Lower leg skin (tissue), 3 donors: ENCODE measurements around the gene CPLANE1.

Experiments
- CTCF ChIP-seq, 3 donors: fragments of 450-650 bp; IDR thresholded peaks; one replicate each; pipeline ENCODE4 v1.5.1; 2016; ENCODE audit warnings: antibody characterized with exemption in 3 of 3, mild to moderate bottlenecking in 3 of 3, moderate library complexity in 2 of 3
- POLR2A ChIP-seq, 2 donors: fragments of 450-650 bp; IDR thresholded peaks; one replicate each; pipeline ENCODE4 v1.6.1; 2016 to 2017; ENCODE audit warnings: antibody characterized with exemption in 2 of 2, mild to moderate bottlenecking in 1 of 2, moderate library complexity in 1 of 2

- no peak for TF ChIP-seq CTCF (IDR thresholded peaks at IDR 0.05)
- TF ChIP-seq POLR2A (IDR thresholded peaks at IDR 0.05): no peak
Measured at GRCh38 chr5:37172957-37173356, 76.2 kb downstream of the CPLANE1 start.
